HEK293 (cell line): ENCODE results near the gene MSRB1.
A peak's percentile ranks its signal among the peaks of the same experiment; 100 is the strongest.

Experiments
- ATF2 ChIP-seq: fragments of 450-650 bp; formaldehyde crosslinking; IDR thresholded peaks from 2 replicates; pipeline ENCODE4 v1.5.1; 2016; ENCODE audit warnings: missing biosample characterization, missing genetic modification characterization, low read depth
- GLI4 ChIP-seq: fragments of 450-650 bp; formaldehyde crosslinking; IDR thresholded peaks from 2 replicates; pipeline ENCODE4 v1.5.1; 2016; ENCODE audit warnings: missing biosample characterization, missing genetic modification characterization
- RBAK ChIP-seq: fragments of 450-650 bp; formaldehyde crosslinking; IDR thresholded peaks from 2 replicates; pipeline ENCODE4 v1.5.1; 2016; ENCODE audit warnings: missing biosample characterization, missing genetic modification characterization
- SP7 ChIP-seq: fragments of 450-650 bp; formaldehyde crosslinking; IDR thresholded peaks from 2 replicates; pipeline ENCODE4 v1.5.1; 2016; ENCODE audit warnings: missing biosample characterization, missing genetic modification characterization
- ZBTB10 ChIP-seq: fragments of 450-650 bp; formaldehyde crosslinking; IDR thresholded peaks from 2 replicates; pipeline ENCODE4 v1.5.1; 2016; ENCODE audit warnings: missing biosample characterization, missing genetic modification characterization
- ZFHX2 ChIP-seq: fragments of 450-650 bp; formaldehyde crosslinking; conservative IDR thresholded peaks from 2 replicates; pipeline ENCODE4 v1.5.1; 2016; ENCODE audit warnings: missing biosample characterization, missing genetic modification characterization
- ZNF169 ChIP-seq: fragments of 450-650 bp; formaldehyde crosslinking; IDR thresholded peaks from 2 replicates; pipeline ENCODE4 v1.5.1; 2016; ENCODE audit warnings: missing biosample characterization, missing genetic modification characterization
- ZNF174 ChIP-seq: fragments of 450-650 bp; formaldehyde crosslinking; IDR thresholded peaks from 2 replicates; pipeline ENCODE4 v1.5.0; 2017; ENCODE audit warnings: missing biosample characterization, mild to moderate bottlenecking, missing genetic modification characterization
- ZNF292 ChIP-seq: fragments of 450-650 bp; formaldehyde crosslinking; IDR thresholded peaks from 2 replicates; pipeline ENCODE4 v1.5.1; 2016; ENCODE audit warnings: low read depth, missing biosample characterization, missing genetic modification characterization, borderline replicate concordance
- ZNF341 ChIP-seq: fragments of 450-650 bp; formaldehyde crosslinking; IDR thresholded peaks from 2 replicates; pipeline ENCODE4; 2016; ENCODE audit warnings: low read depth, missing biosample characterization, missing genetic modification characterization
- ZNF350 ChIP-seq: fragments of 450-650 bp; formaldehyde crosslinking; IDR thresholded peaks from 2 replicates; pipeline ENCODE4 v1.5.0; 2017; ENCODE audit warnings: missing biosample characterization, mild to moderate bottlenecking, missing genetic modification characterization
- ZNF354C ChIP-seq: fragments of 450-650 bp; formaldehyde crosslinking; IDR thresholded peaks from 2 replicates; pipeline ENCODE4 v1.5.1; 2016; ENCODE audit warnings: missing biosample characterization, missing genetic modification characterization, low read depth, borderline replicate concordance
- ZNF416 ChIP-seq: fragments of 450-650 bp; formaldehyde crosslinking; IDR thresholded peaks from 2 replicates; pipeline ENCODE4 v1.5.1; 2016; ENCODE audit warnings: missing biosample characterization, missing genetic modification characterization
- ZNF426 ChIP-seq: fragments of 450-650 bp; formaldehyde crosslinking; IDR thresholded peaks from 2 replicates; pipeline ENCODE4 v1.5.1; 2017; ENCODE audit warnings: missing biosample characterization, missing genetic modification characterization, mild to moderate bottlenecking, inconsistent platforms, moderate library complexity
- ZNF510 ChIP-seq: fragments of 450-650 bp; formaldehyde crosslinking; IDR thresholded peaks from 2 replicates; pipeline ENCODE4 v1.5.1; 2018; ENCODE audit warnings: mild to moderate bottlenecking, missing genetic modification characterization, missing biosample characterization; ENCODE audit not compliant: insufficient replicate concordance
- ZNF529 ChIP-seq: fragments of 450-650 bp; formaldehyde crosslinking; IDR thresholded peaks from 2 replicates; pipeline ENCODE4 v1.5.1; 2017; ENCODE audit warnings: missing genetic modification characterization, missing biosample characterization; ENCODE audit not compliant: insufficient replicate concordance
- ZNF580 ChIP-seq: fragments of 450-650 bp; formaldehyde crosslinking; IDR thresholded peaks from 2 replicates; pipeline ENCODE4 v1.5.1; 2016; ENCODE audit warnings: missing biosample characterization, missing genetic modification characterization
- ZNF621 ChIP-seq: fragments of 450-650 bp; formaldehyde crosslinking; IDR thresholded peaks from 2 replicates; pipeline ENCODE4 v1.5.1; 2017; ENCODE audit warnings: missing biosample characterization, missing genetic modification characterization
- ZNF785 ChIP-seq: fragments of 450-650 bp; formaldehyde crosslinking; IDR thresholded peaks from 2 replicates; pipeline ENCODE4 v1.5.1; 2016; ENCODE audit warnings: missing biosample characterization, missing genetic modification characterization
- ZNF792 ChIP-seq: fragments of 450-650 bp; formaldehyde crosslinking; IDR thresholded peaks from 2 replicates; pipeline ENCODE4 v1.5.1; 2016; ENCODE audit warnings: missing biosample characterization, missing genetic modification characterization
- TF ChIP-seq, protein P1 (sequence below): fragments of 450-650 bp; formaldehyde crosslinking; IDR thresholded peaks from 2 replicates; pipeline ENCODE4 v1.5.1; 2016; ENCODE audit warnings: missing biosample characterization, missing genetic modification characterization, borderline replicate concordance
- TF ChIP-seq, protein P2 (sequence below): fragments of 450-650 bp; formaldehyde crosslinking; IDR thresholded peaks from 2 replicates; pipeline ENCODE4 v1.5.1; 2017; ENCODE audit warnings: missing biosample characterization, missing genetic modification characterization
- TF ChIP-seq, protein P3 (sequence below): fragments of 450-650 bp; formaldehyde crosslinking; IDR thresholded peaks from 2 replicates; pipeline ENCODE4 v1.5.1; 2016; ENCODE audit warnings: missing biosample characterization, missing genetic modification characterization
- TF ChIP-seq, protein P4 (sequence below): fragments of 450-650 bp; formaldehyde crosslinking; IDR thresholded peaks from 2 replicates; pipeline ENCODE4 v1.5.0; 2017; ENCODE audit warnings: missing biosample characterization, missing genetic modification characterization, borderline replicate concordance

Gene MSRB1

GRCh38 chr16:1942810-1943726, at the start of gene MSRB1 (continued):
- TF ChIP-seq, protein P1, sequence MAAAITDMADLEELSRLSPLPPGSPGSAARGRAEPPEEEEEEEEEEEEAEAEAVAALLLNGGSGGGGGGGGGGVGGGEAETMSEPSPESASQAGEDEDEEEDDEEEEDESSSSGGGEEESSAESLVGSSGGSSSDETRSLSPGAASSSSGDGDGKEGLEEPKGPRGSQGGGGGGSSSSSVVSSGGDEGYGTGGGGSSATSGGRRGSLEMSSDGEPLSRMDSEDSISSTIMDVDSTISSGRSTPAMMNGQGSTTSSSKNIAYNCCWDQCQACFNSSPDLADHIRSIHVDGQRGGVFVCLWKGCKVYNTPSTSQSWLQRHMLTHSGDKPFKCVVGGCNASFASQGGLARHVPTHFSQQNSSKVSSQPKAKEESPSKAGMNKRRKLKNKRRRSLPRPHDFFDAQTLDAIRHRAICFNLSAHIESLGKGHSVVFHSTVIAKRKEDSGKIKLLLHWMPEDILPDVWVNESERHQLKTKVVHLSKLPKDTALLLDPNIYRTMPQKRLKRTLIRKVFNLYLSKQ: no peak
- TF ChIP-seq, protein P2, sequence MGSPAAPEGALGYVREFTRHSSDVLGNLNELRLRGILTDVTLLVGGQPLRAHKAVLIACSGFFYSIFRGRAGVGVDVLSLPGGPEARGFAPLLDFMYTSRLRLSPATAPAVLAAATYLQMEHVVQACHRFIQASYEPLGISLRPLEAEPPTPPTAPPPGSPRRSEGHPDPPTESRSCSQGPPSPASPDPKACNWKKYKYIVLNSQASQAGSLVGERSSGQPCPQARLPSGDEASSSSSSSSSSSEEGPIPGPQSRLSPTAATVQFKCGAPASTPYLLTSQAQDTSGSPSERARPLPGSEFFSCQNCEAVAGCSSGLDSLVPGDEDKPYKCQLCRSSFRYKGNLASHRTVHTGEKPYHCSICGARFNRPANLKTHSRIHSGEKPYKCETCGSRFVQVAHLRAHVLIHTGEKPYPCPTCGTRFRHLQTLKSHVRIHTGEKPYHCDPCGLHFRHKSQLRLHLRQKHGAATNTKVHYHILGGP (tag by site-specific recombination): no peak
- TF ChIP-seq ZNF341 (tag by site-specific recombination) (peak; percentile 83), ZNF785 (tag by site-specific recombination) (no peak), ZNF510 (no peak), ZNF174 (tag by site-specific recombination) (no peak), GLI4 (no peak), ZBTB10 (tag by site-specific recombination) (peak; percentile 72), ZNF529 (tag by site-specific recombination) (no peak), RBAK (tag by site-specific recombination) (no peak), ZNF350 (tag by site-specific recombination) (no peak), ZNF792 (tag by site-specific recombination) (no peak), ZNF426 (tag by site-specific recombination) (no peak), ATF2 (no peak), ZNF621 (tag by site-specific recombination) (no peak), ZNF580 (tag by site-specific recombination) (0 out of 2 replicates have a peak, but pooled peaks have one; percentile 47), ZNF416 (no peak), ZNF169 (tag by site-specific recombination) (no peak), ZNF354C (no peak), ZNF292 (tag by site-specific recombination) (no peak), ZFHX2 (tag by site-specific recombination) (peak; percentile 87), SP7 (tag by site-specific recombination) (peak; percentile 43; the same call in 1 of the 2 replicates)
- TF ChIP-seq, protein P3, sequence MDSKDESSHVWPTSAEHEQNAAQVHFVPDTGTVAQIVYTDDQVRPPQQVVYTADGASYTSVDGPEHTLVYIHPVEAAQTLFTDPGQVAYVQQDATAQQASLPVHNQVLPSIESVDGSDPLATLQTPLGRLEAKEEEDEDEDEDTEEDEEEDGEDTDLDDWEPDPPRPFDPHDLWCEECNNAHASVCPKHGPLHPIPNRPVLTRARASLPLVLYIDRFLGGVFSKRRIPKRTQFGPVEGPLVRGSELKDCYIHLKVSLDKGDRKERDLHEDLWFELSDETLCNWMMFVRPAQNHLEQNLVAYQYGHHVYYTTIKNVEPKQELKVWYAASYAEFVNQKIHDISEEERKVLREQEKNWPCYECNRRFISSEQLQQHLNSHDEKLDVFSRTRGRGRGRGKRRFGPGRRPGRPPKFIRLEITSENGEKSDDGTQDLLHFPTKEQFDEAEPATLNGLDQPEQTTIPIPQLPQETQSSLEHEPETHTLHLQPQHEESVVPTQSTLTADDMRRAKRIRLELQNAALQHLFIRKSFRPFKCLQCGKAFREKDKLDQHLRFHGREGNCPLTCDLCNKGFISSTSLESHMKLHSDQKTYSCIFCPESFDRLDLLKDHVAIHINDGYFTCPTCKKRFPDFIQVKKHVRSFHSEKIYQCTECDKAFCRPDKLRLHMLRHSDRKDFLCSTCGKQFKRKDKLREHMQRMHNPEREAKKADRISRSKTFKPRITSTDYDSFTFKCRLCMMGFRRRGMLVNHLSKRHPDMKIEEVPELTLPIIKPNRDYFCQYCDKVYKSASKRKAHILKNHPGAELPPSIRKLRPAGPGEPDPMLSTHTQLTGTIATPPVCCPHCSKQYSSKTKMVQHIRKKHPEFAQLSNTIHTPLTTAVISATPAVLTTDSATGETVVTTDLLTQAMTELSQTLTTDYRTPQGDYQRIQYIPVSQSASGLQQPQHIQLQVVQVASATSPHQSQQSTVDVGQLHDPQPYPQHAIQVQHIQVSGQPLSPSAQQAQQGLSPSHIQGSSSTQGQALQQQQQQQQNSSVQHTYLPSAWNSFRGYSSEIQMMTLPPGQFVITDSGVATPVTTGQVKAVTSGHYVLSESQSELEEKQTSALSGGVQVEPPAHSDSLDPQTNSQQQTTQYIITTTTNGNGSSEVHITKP: no peak; the same call in 1 of the 2 replicates
- TF ChIP-seq, protein P4, sequence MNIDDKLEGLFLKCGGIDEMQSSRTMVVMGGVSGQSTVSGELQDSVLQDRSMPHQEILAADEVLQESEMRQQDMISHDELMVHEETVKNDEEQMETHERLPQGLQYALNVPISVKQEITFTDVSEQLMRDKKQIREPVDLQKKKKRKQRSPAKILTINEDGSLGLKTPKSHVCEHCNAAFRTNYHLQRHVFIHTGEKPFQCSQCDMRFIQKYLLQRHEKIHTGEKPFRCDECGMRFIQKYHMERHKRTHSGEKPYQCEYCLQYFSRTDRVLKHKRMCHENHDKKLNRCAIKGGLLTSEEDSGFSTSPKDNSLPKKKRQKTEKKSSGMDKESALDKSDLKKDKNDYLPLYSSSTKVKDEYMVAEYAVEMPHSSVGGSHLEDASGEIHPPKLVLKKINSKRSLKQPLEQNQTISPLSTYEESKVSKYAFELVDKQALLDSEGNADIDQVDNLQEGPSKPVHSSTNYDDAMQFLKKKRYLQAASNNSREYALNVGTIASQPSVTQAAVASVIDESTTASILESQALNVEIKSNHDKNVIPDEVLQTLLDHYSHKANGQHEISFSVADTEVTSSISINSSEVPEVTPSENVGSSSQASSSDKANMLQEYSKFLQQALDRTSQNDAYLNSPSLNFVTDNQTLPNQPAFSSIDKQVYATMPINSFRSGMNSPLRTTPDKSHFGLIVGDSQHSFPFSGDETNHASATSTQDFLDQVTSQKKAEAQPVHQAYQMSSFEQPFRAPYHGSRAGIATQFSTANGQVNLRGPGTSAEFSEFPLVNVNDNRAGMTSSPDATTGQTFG (tag by site-specific recombination): no peak
